RWPE1 (cell line): ENCODE data around the gene TTC12.

ENCODE experiments used
- CTCF ChIA-PET: fragments of 350-600 bp; sonication (Branson Sonifier 250); formaldehyde crosslinking; extraction: SDS; loops from one replicate; lab custom pipeline; 2021; lab: Yijun Ruan, JAX
- POLR2A ChIA-PET: fragments of 400-600 bp; formaldehyde crosslinking; extraction: SDS; loops from one replicate; lab custom pipeline; 2020; ENCODE audit warnings: antibody characterized with exemption; ENCODE audit not compliant: low non-redundant PET; lab: Yijun Ruan, JAX
- DNase-seq: peaks from one replicate; pipeline ENCODE4 v3.0.0; 2012; ENCODE audit warnings: low spot score
- H3K27ac ChIP-seq: fragments of 450-650 bp; 2 replicates; pipeline ENCODE4 v1.5.1; 2017
- CTCF ChIP-seq: fragments of 450-650 bp; conservative IDR thresholded peaks from 2 replicates; pipeline ENCODE4 v1.5.1; 2017; ENCODE audit warnings: low read depth, mild to moderate bottlenecking

The TTC12 gene

GRCh38 chr11:113372309-113372708, 57.9 kb downstream of the TTC12 start:
- no peak for DNase-seq
- CTCF ChIA-PET, result no interaction called here
- H3K27ac ChIP-seq, result no peak overlapping the region
- POLR2A ChIA-PET, result no interaction called here
- TF ChIP-seq CTCF, result no peak

- no peak for TF ChIP-seq CTCF
- DNase-seq, result peak; percentile 67
- peak overlapping the region; percentile 59; the same call in 1 of the 2 replicates for H3K27ac ChIP-seq
- ChIA-PET CTCF (no interaction called here), POLR2A (no interaction called here)
These were observed 58.9 kb downstream of the TTC12 start for GRCh38 chr11:113373306-113373705.

GRCh38 chr11:113373981-113374560, 59.7 kb downstream of the TTC12 start:
- ChIA-PET CTCF (no interaction called here), POLR2A (no interaction called here)
- no peak for TF ChIP-seq CTCF
- peak overlapping the region; percentile 59; the same call in 1 of the 2 replicates for H3K27ac ChIP-seq
- no peak for DNase-seq

GRCh38 chr11:113375402-113375801, 61.0 kb downstream of the TTC12 start:
- no peak for TF ChIP-seq CTCF
- DNase-seq, result no peak
- H3K27ac ChIP-seq, result no peak overlapping the region
- POLR2A ChIA-PET, result no interaction called here
- CTCF ChIA-PET, result no interaction called here

GRCh38 chr11:113376156-113376555, 61.8 kb downstream of the TTC12 start:
- no peak overlapping the region for H3K27ac ChIP-seq
- ChIA-PET POLR2A (no interaction called here), CTCF (no interaction called here)
- DNase-seq, result no peak
- no peak for TF ChIP-seq CTCF

GRCh38 chr11:113377681-113378412, 63.5 kb downstream of the TTC12 start:
- H3K27ac ChIP-seq, result peak overlapping the region; percentile 79
- POLR2A ChIA-PET, result no interaction called here
- peak; percentile 34 for DNase-seq
- CTCF ChIA-PET, result no interaction called here
- no peak for TF ChIP-seq CTCF
